Renal cortical epithelial cell (primary cell): ENCODE results near the gene ZBTB25. TPM values are rescaled to one million over a fixed set of nuclear protein-coding genes. Genes with fewer than 3 reads are reported as not detected.

Experiments
- DNase-seq: peaks from one replicate; pipeline ENCODE4 v3.0.0-alpha.2; 2011; ENCODE audit warnings: low read depth
- total RNA-seq: library from RNA; depleted of rRNA; stranded (reverse); fragments of >200 nt; gene quantifications from 2 replicates; pipeline ENCODE4 v1.2.3, GENCODE V29; 2014

Gene ZBTB25
- total RNA-seq, 1 donor from 2014 or later: 12.9 TPM

DNA sequence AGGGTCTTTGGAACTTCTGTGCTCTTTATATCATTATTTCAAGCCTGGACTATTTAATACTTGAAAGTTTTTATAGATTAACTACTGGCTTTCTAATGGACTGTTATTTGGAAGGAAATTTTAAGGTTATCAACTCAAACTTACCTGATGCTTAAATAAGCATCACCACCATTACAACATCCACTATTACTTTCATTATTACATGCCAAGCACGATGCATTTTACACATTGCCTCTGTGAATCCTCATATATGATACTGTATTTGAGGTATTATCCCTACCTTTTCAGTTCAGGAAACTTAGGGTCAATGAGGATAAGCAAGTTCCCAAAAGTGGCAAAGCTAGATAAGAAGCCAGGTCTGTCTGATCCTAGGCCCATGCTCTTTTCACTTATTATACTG is 13.3 kb upstream of the ZBTB25 start:
- no peak for DNase-seq

DNA sequence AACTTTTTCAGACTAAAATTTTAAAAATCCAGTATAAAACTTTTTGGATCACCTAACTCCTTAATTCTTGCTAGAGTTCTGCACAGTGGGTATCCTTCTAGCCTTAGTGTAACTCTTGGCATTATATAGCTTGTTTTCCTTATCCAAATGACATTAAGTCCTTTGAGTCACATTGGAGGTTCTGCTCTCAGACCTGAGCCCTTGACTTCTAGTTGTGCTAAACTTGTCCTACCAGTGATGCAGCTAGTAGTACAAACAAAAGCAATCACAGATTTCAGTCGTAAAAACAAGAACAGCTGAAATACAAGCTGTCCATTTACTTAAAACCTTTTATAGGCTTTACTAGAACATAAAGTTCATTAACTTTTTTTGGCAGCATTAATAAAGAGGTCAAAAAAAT is 11.4 kb upstream of the ZBTB25 start:
- DNase-seq: peak; percentile 27

DNA sequence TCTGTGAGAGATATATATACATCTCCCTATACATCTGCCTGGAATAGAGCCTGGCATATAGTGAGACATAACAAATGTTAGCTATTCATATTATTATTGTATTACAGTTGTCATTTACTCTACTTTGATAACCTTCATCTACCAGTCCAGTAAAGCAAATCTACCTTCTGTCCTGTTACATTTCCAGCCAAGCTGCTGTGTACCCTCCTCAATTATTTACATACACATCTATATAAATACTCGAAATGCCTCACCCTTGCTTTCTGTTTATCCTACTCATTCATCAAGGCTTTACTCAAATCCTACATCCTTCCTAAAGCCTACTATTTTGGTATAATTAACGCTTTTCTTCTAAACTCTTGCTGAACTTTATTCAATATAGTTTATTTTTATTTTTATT is 9.6 kb upstream of the ZBTB25 start:
- DNase-seq: no peak

DNA sequence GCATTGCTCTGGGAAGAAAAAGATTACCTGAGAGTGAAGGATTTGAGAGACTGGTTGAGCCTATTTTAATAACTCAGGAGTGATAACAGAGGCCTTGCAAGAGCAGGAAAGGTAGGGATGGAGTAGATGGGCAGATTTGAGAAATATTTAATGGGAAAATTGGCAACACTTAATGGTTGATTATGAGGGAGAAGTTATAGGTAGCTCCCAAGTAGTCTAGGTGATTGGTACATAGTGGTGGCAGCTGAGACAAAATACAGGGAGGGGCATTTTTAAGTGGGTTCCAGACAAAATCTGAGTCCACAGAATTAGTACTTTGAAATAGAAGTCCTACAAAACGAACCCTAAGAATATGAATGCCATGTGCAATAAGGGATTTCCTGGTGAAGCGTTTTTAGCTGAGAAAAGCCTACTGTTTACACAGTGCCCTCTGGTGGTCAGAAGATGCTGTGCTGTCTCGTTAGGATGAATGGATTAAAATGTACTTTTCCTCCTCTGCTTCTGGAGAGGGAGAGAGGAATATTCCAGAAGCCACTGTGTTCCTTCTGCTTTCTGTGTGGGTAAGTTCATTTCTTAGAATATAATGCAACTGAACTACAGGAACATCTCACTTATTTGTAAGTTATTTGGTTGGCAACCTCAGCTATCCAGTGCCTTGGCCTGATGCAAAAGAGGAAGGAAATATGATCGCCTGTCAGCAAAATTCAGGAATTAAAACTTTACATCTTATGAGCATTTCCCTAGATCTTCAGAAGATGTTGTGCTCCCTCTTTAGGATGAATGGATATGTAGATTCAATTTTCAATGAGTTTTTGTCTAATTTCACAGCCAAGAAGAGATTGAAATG is 7.4 kb upstream of the ZBTB25 start:
- peak; percentile 71 for DNase-seq

DNA sequence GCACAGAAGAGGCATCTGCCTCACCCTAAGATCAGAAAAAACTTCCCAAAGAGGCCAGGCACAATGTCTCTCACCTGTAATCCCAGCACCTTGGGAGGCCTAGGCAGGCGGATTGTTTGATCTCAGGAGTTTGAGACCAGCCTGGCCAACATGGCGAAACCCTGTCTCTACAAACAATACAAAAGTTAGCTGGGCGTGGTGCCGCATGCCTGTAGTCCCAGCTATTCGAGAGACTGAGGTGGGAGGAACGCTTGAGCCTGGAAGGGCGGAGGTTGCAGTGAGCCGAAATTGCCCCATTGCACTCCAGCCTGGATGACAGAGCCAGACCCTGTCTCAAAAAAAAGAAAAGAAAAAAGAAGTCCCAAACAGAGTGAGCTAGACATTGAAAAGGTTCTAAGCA is 5.4 kb upstream of the ZBTB25 start:
- no peak for DNase-seq

DNA sequence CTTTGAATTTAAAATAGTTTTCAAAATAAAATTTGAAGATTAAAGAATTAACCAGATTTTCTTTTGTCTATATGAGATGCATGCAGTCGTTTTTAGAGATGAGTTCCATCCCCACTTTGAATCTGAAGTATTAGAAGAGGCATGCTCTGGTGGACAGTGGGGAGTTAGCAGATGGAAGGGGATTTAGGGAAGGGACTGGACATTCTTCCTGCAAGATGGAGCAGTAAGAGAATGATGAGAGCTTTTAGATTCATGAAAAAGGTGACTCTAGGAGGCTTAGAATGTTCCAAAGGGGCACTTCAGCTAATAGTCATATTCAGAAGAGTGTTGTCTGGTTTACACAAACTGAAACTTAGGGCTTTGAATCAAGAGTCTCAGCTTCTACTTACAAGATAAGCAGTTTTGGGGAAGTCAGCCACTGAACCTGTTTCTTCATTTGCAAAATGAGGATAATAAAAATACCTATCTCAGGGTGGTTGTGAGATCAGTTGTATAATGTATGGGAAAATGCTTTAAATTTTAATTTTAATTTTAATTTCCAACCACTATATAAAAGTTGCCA is 4.7 kb upstream of the ZBTB25 start:
- no peak for DNase-seq

DNA sequence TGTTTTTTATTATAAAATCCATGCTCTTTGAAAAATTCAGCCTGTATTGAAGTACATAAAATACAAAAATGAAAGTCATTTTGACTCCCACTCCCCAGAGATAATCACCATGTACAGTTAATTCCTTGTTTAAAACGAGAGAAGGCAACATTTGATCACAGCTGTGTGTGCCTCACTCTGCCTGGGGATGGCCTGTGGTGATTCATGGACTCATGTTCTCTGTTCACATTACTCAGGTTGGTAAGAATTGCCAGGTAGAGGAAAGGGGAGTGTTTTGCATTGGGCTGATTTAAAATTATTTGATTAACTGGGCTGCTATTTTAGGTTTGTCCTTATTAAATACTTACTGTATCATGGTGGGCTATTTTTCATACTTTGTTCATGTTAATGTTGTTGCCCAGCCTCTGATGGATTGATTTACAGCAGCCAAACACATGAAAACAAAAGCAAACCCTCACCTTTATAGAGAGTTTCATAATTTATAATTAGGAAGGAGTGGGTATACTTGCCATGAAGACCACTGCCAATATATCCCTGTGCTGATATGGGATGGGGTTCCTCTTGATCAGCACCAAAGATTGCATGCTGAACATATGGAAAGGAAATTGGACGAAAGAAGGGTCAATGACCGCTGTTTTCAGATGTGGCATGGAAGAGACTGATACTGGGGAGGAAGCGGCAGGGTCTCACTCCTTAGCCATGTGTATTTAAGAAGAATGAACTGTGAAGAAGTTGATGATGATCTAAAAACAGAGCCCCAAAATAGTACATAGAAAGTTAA is 3.9 kb upstream of the ZBTB25 start:
- DNase-seq: peak; percentile 67

DNA sequence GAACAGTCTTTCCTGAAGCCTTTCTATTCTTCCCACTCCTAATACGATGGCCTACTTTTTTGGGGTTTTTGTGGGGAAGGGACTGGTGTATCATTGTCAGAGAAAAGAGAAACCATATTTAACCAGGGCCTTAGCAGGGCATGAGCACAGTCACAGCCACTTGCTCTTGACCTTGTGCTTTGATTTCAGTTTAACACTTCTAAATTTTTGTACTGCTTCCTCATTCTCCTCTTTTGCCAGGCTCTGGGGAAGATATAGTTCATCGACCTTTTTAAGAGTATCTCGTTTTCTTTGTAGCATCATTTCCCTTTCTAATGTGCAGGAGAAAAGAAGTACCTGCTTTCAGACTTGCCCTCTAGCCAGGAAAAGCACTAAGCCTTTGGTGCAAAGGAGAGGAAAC is 3.1 kb upstream of the ZBTB25 start:
- DNase-seq: no peak

DNA sequence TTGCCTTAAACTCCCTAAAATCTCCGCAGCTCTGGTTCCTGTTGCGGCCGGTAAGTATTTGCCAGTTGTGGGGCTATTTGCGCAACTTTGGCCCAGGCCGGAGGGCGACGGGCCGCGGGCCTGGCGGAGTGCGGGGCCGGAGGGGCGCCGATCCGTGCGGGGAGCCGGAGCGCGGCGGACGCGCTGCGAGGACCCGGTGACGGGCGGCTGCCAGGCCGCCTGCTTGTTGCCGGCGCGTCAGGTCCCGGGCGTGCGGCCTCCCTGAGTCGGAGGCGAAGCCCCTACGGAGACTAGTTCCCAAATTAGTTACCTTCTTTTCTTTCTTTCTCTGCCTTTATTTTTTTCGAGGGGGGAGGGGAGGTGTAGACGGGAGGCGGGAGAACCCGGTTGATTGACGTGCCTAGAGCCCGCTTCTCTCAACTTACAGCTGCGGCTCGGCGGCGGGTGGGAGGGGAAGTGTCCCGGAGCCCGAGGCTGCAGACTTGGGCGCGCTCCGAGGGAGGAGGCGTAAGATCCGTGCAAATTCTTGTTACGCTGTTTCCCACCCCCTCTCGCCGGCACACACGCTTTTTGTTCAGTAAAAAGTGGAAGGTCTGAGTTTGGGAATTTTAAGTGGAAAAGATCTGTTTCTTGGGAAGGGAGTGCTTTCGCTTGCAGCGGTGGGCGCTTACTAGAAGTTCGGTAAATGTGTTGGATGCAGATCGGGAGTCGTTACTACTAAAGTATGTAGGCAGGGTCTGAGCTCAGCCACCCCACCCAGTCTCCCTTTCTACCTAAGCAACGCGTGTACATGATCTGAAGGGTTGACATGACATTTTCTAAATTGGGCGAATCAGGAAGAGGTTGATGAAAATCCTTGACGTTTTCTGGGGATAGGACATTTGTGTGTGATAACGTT is 1.5 kb upstream of the ZBTB25 start:
- peak; percentile 64 for DNase-seq

DNA sequence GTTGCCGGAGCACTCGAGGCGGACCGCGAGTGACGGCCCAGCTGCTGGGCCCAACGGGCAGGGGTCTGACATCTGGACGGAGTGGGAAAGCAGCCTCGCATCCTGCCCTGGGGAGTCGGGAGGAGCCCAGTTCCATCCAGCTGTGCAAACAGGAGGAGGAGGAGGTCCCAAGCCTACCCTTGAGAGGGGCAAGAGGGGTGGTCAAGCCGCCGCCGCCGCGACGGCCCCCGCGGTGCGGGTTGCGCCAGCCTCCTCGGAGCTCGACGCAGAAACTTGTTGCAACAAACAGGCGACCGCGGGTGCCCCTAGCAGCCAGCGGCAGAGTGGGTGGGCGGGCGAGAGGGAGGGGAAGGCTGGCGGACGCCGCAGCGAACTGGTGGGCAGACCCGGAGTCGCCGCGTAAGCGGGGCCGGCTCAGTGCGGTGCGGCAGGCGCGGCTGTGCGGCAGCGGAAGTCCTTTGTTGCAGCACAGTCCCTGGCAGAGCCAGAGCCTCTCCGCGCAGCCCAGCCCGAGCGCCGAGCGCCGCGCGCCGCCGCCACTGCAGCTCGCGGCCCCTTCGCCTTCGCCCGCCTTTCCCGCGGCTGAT is 765 bp upstream of the ZBTB25 start, which contains the start of gene ZBTB1:
Gene ZBTB1, plus strand, starts transcription at position 461 of the 587 bp plus-strand sequence. CDS start 16,735 bp downstream, outside the sequence.
- DNase-seq: peak; percentile 63

DNA sequence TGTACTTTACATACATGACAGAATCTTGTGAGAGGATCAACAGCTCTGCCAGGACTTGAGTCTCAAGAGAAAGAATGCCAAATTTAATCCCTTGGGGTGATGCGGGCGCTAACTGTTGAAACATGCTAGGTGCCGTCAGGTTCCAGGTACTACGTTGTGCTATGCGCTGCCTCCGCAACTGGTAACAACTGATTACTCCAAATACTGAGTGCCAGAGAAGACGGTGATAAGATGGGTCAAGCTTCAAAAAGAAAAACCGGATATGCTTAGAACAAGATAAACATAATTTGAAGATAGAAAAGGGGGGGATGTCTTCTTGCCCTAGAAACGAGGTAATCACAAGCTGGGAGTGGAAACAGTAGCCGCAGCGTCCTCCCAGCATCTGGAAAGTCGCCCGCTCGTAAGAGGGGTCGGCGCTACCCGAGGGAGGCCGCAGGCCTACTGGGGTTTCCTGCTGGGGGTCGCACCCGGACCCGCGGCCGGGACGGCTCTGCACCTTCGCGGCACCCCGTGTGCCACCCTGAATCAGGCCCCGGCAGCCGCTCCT is 678 bp downstream of the ZBTB25 start:
- no peak for DNase-seq

DNA sequence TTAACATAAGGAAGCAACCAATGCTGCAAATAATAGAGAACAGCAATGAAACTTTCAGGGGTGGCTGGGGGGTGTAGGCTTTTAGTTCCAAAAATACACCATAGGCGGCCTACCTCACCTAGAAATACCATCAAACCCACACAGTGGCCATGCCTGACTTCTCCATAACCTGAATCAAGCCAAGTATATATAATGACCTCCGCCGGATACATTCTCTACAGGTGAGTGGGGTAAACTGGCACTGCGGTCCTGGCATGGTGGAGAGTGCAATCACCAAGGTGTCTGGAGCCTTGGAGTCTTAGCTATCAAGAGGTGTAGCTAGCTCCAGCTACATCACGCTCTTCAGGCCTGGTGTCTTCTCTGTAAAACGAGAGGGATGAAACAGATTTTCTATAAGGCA is 1.2 kb downstream of the ZBTB25 start:
- DNase-seq: no peak

DNA sequence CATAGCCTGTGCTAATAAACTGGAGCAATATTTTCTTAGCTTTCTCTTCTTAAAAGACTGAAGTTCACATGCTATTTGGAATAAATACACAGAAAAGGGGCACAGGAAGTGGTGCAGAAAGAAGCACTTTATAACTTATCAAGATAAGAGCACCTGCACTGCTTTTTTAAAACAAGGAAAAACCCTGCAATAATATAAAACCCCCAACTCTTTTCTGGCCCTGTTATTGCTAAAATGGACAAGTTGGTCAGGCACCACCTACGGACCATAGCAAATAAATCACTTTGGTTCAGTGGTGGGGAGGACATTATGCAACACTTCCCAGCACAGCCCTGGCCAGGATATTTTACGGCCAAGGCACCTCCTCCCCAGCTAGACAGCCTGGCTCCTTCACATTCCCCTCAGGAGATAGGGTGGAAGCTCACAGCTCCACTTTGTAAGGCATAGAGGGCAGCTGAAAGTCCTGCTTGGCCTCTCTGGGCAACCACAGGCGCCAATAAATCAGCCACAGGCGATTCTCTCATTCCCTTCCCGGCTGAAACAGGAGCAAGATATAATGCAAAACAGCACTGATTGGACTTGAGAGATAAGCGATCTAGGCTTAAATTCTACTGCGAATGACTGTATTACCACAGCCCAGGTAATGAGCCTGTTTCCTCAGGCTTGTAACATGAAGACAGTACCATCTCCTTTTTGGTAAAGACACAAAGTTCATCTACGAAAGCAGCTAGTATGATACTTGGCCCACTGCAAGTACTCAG is 2.0 kb downstream of the ZBTB25 start:
- DNase-seq: peak; percentile 87

DNA sequence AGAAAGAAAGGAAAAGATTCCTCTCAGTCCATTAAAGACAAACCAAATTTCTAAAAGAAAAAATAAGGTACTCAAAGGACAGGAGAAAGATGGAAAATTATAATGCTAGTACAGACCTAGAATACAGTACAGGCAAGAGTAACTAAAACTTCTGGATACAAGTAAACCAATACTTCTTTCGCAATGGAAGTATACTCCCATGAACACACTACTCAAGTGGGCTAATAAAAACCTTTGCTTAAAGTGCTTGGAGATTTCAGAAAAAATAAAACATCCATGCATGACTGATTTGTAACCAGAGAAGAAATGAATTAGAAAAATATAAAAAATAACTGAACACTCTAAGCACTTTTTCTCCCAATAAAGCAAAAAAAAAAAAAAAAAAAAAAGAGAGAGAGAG is 3.5 kb downstream of the ZBTB25 start:
- DNase-seq: peak; percentile 47

DNA sequence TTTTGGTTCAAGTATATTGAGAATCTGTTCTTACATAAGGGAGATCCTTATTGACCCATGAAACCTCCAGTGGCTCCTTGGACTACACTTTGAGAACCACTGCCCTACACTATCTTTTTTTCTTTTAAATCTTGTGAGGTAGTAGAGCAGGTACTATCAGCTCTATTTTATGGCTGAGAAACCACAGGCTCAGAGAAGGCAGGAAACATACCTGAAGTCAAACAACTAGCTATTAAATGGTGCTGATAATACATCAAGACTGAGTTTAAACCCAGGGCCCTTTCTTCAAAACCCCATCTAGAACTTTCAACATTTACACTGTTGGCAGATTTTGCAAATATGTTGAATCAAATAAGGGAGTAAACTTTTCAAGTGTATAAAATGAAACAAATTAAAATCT is 6.9 kb downstream of the ZBTB25 start:
- no peak for DNase-seq

DNA sequence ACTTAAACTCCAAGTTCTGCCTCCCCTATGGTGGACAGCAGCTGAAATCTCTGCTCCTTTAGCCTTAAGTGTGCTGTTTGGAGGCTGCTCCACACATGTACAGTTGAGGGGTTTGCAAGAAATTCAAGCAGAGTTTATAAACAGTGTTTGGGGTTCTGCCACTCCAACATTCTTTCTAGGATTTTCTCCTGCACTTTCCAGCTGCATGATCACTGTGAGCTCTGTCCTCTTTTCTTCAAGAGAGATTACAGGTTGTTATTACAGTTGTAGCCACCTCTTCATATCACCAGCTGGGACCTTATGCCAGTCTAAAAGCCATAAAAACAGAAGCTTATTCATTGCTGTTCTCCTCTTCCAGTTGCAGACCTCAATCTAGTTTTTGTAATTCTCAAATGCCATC is 8.4 kb downstream of the ZBTB25 start:
- DNase-seq: no peak

DNA sequence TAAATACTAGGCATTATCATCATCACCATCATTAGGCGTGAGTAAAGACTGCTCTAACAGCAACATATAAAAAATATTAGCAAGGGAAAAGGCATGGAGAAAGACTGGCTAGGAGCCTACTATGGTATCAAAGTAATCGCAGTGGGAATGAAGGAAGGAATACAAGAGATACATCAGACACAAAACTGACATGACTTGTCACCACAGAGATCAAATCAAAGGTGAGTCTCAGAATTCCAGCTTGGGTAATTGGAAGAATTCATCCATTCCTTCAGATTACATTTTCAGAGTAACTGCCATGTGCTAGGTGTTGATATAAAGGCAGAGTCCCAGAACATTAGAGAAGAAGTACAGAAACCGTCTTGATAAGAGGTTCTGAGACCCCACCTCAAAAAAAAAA is 10.2 kb downstream of the ZBTB25 start:
- DNase-seq: no peak

DNA sequence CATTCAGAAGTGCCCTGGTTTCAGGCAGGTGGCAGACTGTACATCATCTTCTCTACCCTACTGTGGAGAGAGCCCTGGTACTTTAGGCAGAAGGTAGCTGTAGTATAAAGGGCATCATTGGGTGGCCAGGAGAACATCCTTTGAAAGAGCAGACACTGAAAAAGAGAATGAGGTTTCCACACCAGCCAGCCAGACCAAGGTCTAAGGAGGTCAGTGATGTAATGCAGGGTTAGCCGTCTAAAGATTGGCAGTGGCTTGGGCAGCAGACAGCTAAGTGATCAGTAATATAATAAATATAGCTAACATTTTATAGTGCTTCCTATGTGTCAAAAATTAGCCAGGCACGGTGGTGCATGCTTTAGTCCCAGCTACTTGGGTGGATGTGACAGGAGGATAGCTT is 12.0 kb downstream of the ZBTB25 start:
- DNase-seq: no peak

DNA sequence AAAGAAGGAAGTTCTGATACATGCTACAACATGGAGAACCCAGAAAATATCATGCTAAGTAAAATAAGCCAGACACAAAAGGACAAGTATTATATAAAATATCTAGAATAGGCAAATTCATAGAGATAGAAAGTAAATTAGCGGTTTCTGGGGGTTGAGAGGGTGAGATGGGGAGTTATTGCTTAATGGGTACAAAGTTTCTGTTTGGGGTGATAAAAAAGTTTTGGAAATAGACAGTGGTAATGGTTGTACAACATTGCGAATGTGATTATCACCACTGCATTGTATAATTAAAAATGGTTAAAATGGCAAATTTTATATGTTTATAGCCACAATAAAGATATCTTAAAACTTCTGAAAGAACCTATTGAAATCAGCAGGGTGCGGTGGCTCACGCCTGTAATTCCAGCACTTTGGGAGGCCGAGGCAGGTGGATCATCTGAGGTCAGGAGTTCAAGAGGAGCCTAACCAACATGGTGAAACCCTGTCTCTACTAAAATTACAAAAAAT is 15.0 kb downstream of the ZBTB25 start:
- no peak for DNase-seq

DNA sequence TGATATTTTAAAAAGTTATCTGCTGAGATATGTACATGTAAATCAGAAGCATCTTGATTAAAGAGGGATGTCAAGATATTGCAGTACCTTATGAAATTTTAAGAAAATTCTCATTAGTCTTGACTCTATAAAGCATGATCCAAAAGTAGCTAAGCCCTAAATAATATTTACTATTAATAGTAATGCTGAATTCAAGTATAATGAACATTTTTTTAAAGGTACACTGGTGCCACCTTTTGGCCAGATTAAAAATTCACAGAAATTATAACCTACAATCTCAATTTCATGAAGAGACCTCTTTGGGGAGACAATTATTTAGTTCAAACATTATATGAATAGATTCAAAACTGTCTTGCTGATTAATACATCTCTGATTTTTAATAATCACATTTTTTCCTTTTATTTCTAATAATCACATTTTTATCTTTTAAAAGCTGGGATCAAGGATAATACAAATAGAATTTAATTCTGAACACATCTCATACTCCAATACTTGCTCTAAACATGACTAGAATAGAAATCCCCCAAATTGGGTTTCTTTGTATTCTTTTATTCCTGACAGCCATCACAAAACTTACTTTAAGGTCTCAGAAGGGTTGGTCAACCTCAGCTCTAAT is 24.9 kb downstream of the ZBTB25 start:
- peak; percentile 22 for DNase-seq
